Subcutaneous abdominal adipose tissue (tissue), 5 donors: ENCODE results near the gene CDK6.

Source experiments
- H3K27ac ChIP-seq: one replicate; pipeline ENCODE4 v1.7.0; 2013; ENCODE audit warnings: low read depth, mild to moderate bottlenecking, inconsistent platforms, low read length, moderate library complexity
- H3K27me3 ChIP-seq, 5 donors: one replicate each; pipeline ENCODE4 v1.7.0; 2013; ENCODE audit warnings: low read length in 5 of 5, inconsistent platforms in 1 of 5; ENCODE audit not compliant: control insufficient read depth in 5 of 5, insufficient read depth in 4 of 5
- H3K36me3 ChIP-seq, 5 donors: one replicate each; pipeline ENCODE4 v1.7.0; 2013; ENCODE audit warnings: low read length in 5 of 5; ENCODE audit not compliant: control insufficient read depth in 5 of 5, insufficient read depth in 5 of 5
- H3K4me1 ChIP-seq, 5 donors: one replicate each; pipeline ENCODE4 v1.7.0; 2013; ENCODE audit warnings: low read length in 5 of 5, mild to moderate bottlenecking in 3 of 5, moderate library complexity in 1 of 5; ENCODE audit not compliant: control insufficient read depth in 5 of 5, insufficient read depth in 5 of 5
- H3K4me3 ChIP-seq, 5 donors: one replicate each; pipeline ENCODE4 v1.7.0; 2013; ENCODE audit warnings: low read length in 5 of 5, low read depth in 1 of 5
- H3K9ac ChIP-seq, 5 donors: one replicate each; pipeline ENCODE4 v1.7.0; 2013; ENCODE audit warnings: low read length in 5 of 5, mild to moderate bottlenecking in 4 of 5, moderate library complexity in 3 of 5
- H3K9me3 ChIP-seq, 5 donors: one replicate each; pipeline ENCODE4 v1.7.0; 2013; ENCODE audit warnings: low read length in 5 of 5; ENCODE audit not compliant: control insufficient read depth in 5 of 5
- donor health status: healthy.
- donor health status: healthy.
- donor health status: healthy.
- donor health status: healthy.
- donor health status: healthy.

Gene CDK6

GRCh38 chr7:92668564-92668963 is 167.8 kb downstream of the CDK6 start:
- Histone ChIP-seq H3K9ac (no peak overlapping the region), H3K4me3 (no peak overlapping the region), H3K27me3 (no peaks in the 10 kb centered on the region), H3K36me3 (peaks cover 0 to 10% (median 5%) of the 10 kb centered on the region in 5 donors), H3K9me3 (no peaks in the 10 kb centered on the region), H3K4me1 (peaks cover 0 to 10% (median 6%) of the 10 kb centered on the region in 5 donors), H3K27ac (no peak overlapping the region)

- H3K27ac ChIP-seq, result no peak overlapping the region
- no peaks in the 10 kb centered on the region for H3K9me3 ChIP-seq
- no peak overlapping the region for H3K9ac ChIP-seq
- H3K36me3 ChIP-seq, result peaks cover 0 to 10% (median 5%) of the 10 kb centered on the region in 5 donors
- H3K27me3 ChIP-seq, result no peaks in the 10 kb centered on the region
- H3K4me3 ChIP-seq, result no peak overlapping the region
- H3K4me1 ChIP-seq, result peaks cover 0 to 10% (median 6%) of the 10 kb centered on the region in 5 donors
Observed at GRCh38 chr7:92667816-92668535, 168.4 kb downstream of the CDK6 start.

GRCh38 chr7:92665926-92666325 is 170.4 kb downstream of the CDK6 start:
- no peaks in the 10 kb centered on the region for H3K9me3 ChIP-seq
- no peak overlapping the region for H3K27ac ChIP-seq
- H3K27me3 ChIP-seq, result no peaks in the 10 kb centered on the region
- H3K4me1 ChIP-seq, result peaks cover 0 to 10% (median 6%) of the 10 kb centered on the region in 5 donors
- no peak overlapping the region for H3K4me3 ChIP-seq
- peaks cover 0 to 6% (median 1%) of the 10 kb centered on the region in 5 donors for H3K36me3 ChIP-seq
- no peak overlapping the region for H3K9ac ChIP-seq

- H3K9me3 ChIP-seq, result no peaks in the 10 kb centered on the region
- no peak overlapping the region for H3K9ac ChIP-seq
- H3K4me1 ChIP-seq, result no peaks in the 10 kb centered on the region
- H3K27ac ChIP-seq, result no peak overlapping the region
- H3K36me3 ChIP-seq, result peaks cover 0 to 7% (median 3%) of the 10 kb centered on the region in 5 donors
- H3K4me3 ChIP-seq, result no peak overlapping the region
- no peaks in the 10 kb centered on the region for H3K27me3 ChIP-seq
Observed at GRCh38 chr7:92661651-92662050, 174.7 kb downstream of the CDK6 start.

- no peak overlapping the region for H3K27ac ChIP-seq
- peaks cover 0 to 13% (median 7%) of the 10 kb centered on the region in 5 donors for H3K4me1 ChIP-seq
Observed at GRCh38 chr7:92658671-92659070, 177.7 kb downstream of the CDK6 start.

GRCh38 chr7:92657391-92657790 is 179.0 kb downstream of the CDK6 start:
- Histone ChIP-seq H3K36me3 (peaks cover 0 to 8% (median 3%) of the 10 kb centered on the region in 5 donors), H3K9ac (no peak overlapping the region), H3K4me3 (no peak overlapping the region), H3K4me1 (peaks cover 0 to 13% (median 7%) of the 10 kb centered on the region in 5 donors), H3K27ac (no peak overlapping the region), H3K9me3 (no peaks in the 10 kb centered on the region), H3K27me3 (no peaks in the 10 kb centered on the region)

More at GRCh38 chr7:92658671-92659070, 177.7 kb downstream of the CDK6 start:
- Histone ChIP-seq H3K36me3 (peaks cover 0 to 7% (median 3%) of the 10 kb centered on the region in 5 donors), H3K9me3 (no peaks in the 10 kb centered on the region), H3K9ac (no peak overlapping the region), H3K27me3 (no peaks in the 10 kb centered on the region), H3K4me3 (no peak overlapping the region)

- no peak overlapping the region for H3K4me3 ChIP-seq
- no peaks in the 10 kb centered on the region for H3K27me3 ChIP-seq
- H3K36me3 ChIP-seq, result peaks cover 0 to 8% (median 3%) of the 10 kb centered on the region in 5 donors
- H3K9me3 ChIP-seq, result no peaks in the 10 kb centered on the region
- H3K27ac ChIP-seq, result no peak overlapping the region
- H3K9ac ChIP-seq, result no peak overlapping the region
- peaks cover 0 to 13% (median 7%) of the 10 kb centered on the region in 5 donors for H3K4me1 ChIP-seq
Observed at GRCh38 chr7:92656121-92656520, 180.3 kb downstream of the CDK6 start.

- H3K27me3 ChIP-seq, result no peaks in the 10 kb centered on the region
- peaks cover 0 to 5% (median 0%) of the 10 kb centered on the region in 5 donors for H3K36me3 ChIP-seq
- H3K9me3 ChIP-seq, result no peaks in the 10 kb centered on the region
- H3K9ac ChIP-seq, result no peak overlapping the region
- peaks cover 0 to 16% (median 7%) of the 10 kb centered on the region in 5 donors for H3K4me1 ChIP-seq
- no peak overlapping the region for H3K27ac ChIP-seq
- H3K4me3 ChIP-seq, result no peak overlapping the region
Observed at GRCh38 chr7:92655346-92655884, 181.0 kb downstream of the CDK6 start.

GRCh38 chr7:92653136-92653535 is 183.2 kb downstream of the CDK6 start:
- H3K36me3 ChIP-seq, result peaks cover 0 to 2% (median 0%) of the 10 kb centered on the region in 5 donors
- H3K4me1 ChIP-seq, result peaks cover 0 to 19% (median 7%) of the 10 kb centered on the region in 5 donors
- H3K27ac ChIP-seq, result no peak overlapping the region
- no peaks in the 10 kb centered on the region for H3K27me3 ChIP-seq
- no peak overlapping the region for H3K4me3 ChIP-seq
- H3K9me3 ChIP-seq, result no peaks in the 10 kb centered on the region
- H3K9ac ChIP-seq, result no peak overlapping the region

GRCh38 chr7:92652536-92652935 is 183.8 kb downstream of the CDK6 start:
- peaks cover 0 to 19% (median 7%) of the 10 kb centered on the region in 5 donors for H3K4me1 ChIP-seq
- no peak overlapping the region for H3K27ac ChIP-seq
- H3K27me3 ChIP-seq, result no peaks in the 10 kb centered on the region
- peaks cover 0 to 2% (median 0%) of the 10 kb centered on the region in 5 donors for H3K36me3 ChIP-seq
- no peak overlapping the region for H3K9ac ChIP-seq
- no peaks in the 10 kb centered on the region for H3K9me3 ChIP-seq
- no peak overlapping the region for H3K4me3 ChIP-seq
